Neural cell (in vitro differentiated cells): ENCODE data around the gene TRAF2. TPM values are rescaled to one million over a fixed set of nuclear protein-coding genes. Genes with fewer than 3 reads are reported as not detected.

Source experiments
- H2AFZ ChIP-seq: fragments of 200-600, 300-800 bp; sonication (generic), shearing (Covaris generic); 2 replicates; pipeline ENCODE4 v1.6.0; 2014; ENCODE audit warnings: low read depth, mild to moderate bottlenecking, antibody characterized with exemption, low read length, moderate library complexity
- H3F3A ChIP-seq: fragments of 200-600 bp; shearing (Covaris generic); 2 replicates; pipeline ENCODE4 v1.6.1; 2016; ENCODE audit warnings: mild to moderate bottlenecking, moderate library complexity, mixed read lengths, antibody characterized with exemption, low read length; ENCODE audit not compliant: insufficient read depth, poor library complexity, severe bottlenecking
- H3K27ac ChIP-seq: fragments of 200-600, 300-800 bp; sonication (generic), shearing (Covaris generic); 2 replicates; pipeline ENCODE4 v1.5.1; 2014; ENCODE audit warnings: mild to moderate bottlenecking, low read length, moderate library complexity
- H3K27me3 ChIP-seq: fragments of 300-800, 200-600 bp; sonication (generic), shearing (Covaris generic); 2 replicates; pipeline ENCODE4 v1.6.0; 2014; ENCODE audit warnings: mild to moderate bottlenecking, low read depth, low read length, moderate library complexity; ENCODE audit not compliant: insufficient read depth
- H3K36me3 ChIP-seq: fragments of 300-800, 200-600 bp; sonication (generic), shearing (Covaris generic); 2 replicates; pipeline ENCODE4 v1.5.1; 2014; ENCODE audit warnings: mild to moderate bottlenecking, antibody characterized with exemption, low read length, moderate library complexity; ENCODE audit not compliant: insufficient read depth
- H3K4me2 ChIP-seq: fragments of 300-800, 200-600 bp; sonication (generic), shearing (Covaris generic); 2 replicates; pipeline ENCODE4 v1.6.0; 2014; ENCODE audit warnings: mild to moderate bottlenecking, low read length
- H3K4me3 ChIP-seq: fragments of 300-800, 200-600 bp; sonication (generic), shearing (Covaris generic); 2 replicates; pipeline ENCODE4 v1.5.1; 2014; ENCODE audit warnings: mild to moderate bottlenecking, low read length, moderate library complexity
- H3K79me2 ChIP-seq: fragments of 200-600 bp; shearing (Covaris generic); replicated peaks from 2 replicates; pipeline ENCODE4 v1.6.0; 2014; ENCODE audit warnings: mild to moderate bottlenecking, low read length, moderate library complexity; ENCODE audit not compliant: insufficient read depth
- H3K9ac ChIP-seq: fragments of 300-800, 200-600 bp; sonication (generic), shearing (Covaris generic); 2 replicates; pipeline ENCODE4 v1.6.1; 2016; ENCODE audit warnings: mild to moderate bottlenecking, low read length, mixed read lengths
- H3K9me2 ChIP-seq: fragments of 200-600 bp; shearing (Covaris generic); 2 replicates; pipeline ENCODE4 v1.6.1; 2016; ENCODE audit warnings: mild to moderate bottlenecking, low read length, mixed read lengths; ENCODE audit not compliant: insufficient read depth
- H3K9me3 ChIP-seq: fragments of 200-600, 300-800 bp; sonication (generic), shearing (Covaris generic); 2 replicates; pipeline ENCODE4 v1.6.1; 2016; ENCODE audit warnings: mild to moderate bottlenecking, mixed run types, low read length, moderate library complexity, mixed read lengths
- H4K20me1 ChIP-seq: fragments of 200-600 bp; shearing (Covaris generic); 2 replicates; pipeline ENCODE4 v1.6.1; 2016; ENCODE audit warnings: mild to moderate bottlenecking, mixed run types; ENCODE audit not compliant: insufficient read depth
- EP300 ChIP-seq: fragments of 450-650 bp; conservative IDR thresholded peaks from 2 replicates; pipeline ENCODE4 v1.6.1; 2014; ENCODE audit warnings: antibody characterized with exemption, mild to moderate bottlenecking, moderate library complexity; ENCODE audit not compliant: poor library complexity, severe bottlenecking
- EZH2 ChIP-seq: fragments of 200-600, 300-800 bp; shearing (Covaris generic), sonication (generic); IDR thresholded peaks from 2 replicates; pipeline ENCODE4 v1.6.1; 2014; ENCODE audit warnings: antibody characterized with exemption, low read length, borderline replicate concordance, mild to moderate bottlenecking; ENCODE audit not compliant: insufficient read depth, poor library complexity, severe bottlenecking
- MXI1 ChIP-seq: fragments of 450-650 bp; conservative IDR thresholded peaks from 2 replicates; pipeline ENCODE4 v1.6.1; 2014; ENCODE audit warnings: antibody characterized with exemption, mild to moderate bottlenecking; ENCODE audit not compliant: poor library complexity, severe bottlenecking
- POLR2AphosphoS5 ChIP-seq: IDR thresholded peaks from 2 replicates; pipeline ENCODE4 v1.6.1; 2012
- RAD21 ChIP-seq: fragments of 450-650 bp; conservative IDR thresholded peaks from 2 replicates; pipeline ENCODE4 v1.6.1; 2014; ENCODE audit warnings: antibody characterized with exemption, mild to moderate bottlenecking, moderate library complexity
- SMC3 ChIP-seq: fragments of 450-650 bp; conservative IDR thresholded peaks from 2 replicates; pipeline ENCODE4 v1.6.1; 2014; ENCODE audit warnings: antibody characterized with exemption, mild to moderate bottlenecking, moderate library complexity; ENCODE audit not compliant: poor library complexity
- TAF1 ChIP-seq: IDR thresholded peaks from 2 replicates; pipeline ENCODE4 v1.6.1; 2012; ENCODE audit warnings: low read depth
- polyA plus RNA-seq: library from polyadenylated mRNA; depleted of rRNA; stranded (reverse); fragments of >200 nt; gene quantifications from 2 replicates; pipeline ENCODE4 v1.2.3, GENCODE V29; 2014
- TF ChIP-seq, protein P1 (sequence below): IDR thresholded peaks from 2 replicates; pipeline ENCODE4 v1.6.1; 2012; ENCODE audit warnings: borderline replicate concordance
- TF ChIP-seq, protein P2 (sequence below): fragments of 450-650 bp; IDR thresholded peaks from 2 replicates; pipeline ENCODE4 v1.5.1; 2014; ENCODE audit warnings: antibody characterized with exemption, mild to moderate bottlenecking, moderate library complexity; ENCODE audit not compliant: poor library complexity, severe bottlenecking

TRAF2 gene
- polyA plus RNA-seq, 1 donor from 2014 or later = 14.6 TPM

- Histone ChIP-seq H3K27ac (no peak overlapping the region), H3K36me3 (no peaks in the 10 kb centered on the region), H3K9me2 (no peaks in the 10 kb centered on the region), H3F3A (no peaks in the 10 kb centered on the region), H2AFZ (no peak overlapping the region), H3K27me3 (no peaks in the 10 kb centered on the region), H4K20me1 (no peaks in the 10 kb centered on the region), H3K4me3 (no peak overlapping the region), H3K4me2 (no peak overlapping the region), H3K9me3 (no peaks in the 10 kb centered on the region), H3K79me2 (no peaks in the 10 kb centered on the region), H3K9ac (no peak overlapping the region)
- TF ChIP-seq, protein P1, sequence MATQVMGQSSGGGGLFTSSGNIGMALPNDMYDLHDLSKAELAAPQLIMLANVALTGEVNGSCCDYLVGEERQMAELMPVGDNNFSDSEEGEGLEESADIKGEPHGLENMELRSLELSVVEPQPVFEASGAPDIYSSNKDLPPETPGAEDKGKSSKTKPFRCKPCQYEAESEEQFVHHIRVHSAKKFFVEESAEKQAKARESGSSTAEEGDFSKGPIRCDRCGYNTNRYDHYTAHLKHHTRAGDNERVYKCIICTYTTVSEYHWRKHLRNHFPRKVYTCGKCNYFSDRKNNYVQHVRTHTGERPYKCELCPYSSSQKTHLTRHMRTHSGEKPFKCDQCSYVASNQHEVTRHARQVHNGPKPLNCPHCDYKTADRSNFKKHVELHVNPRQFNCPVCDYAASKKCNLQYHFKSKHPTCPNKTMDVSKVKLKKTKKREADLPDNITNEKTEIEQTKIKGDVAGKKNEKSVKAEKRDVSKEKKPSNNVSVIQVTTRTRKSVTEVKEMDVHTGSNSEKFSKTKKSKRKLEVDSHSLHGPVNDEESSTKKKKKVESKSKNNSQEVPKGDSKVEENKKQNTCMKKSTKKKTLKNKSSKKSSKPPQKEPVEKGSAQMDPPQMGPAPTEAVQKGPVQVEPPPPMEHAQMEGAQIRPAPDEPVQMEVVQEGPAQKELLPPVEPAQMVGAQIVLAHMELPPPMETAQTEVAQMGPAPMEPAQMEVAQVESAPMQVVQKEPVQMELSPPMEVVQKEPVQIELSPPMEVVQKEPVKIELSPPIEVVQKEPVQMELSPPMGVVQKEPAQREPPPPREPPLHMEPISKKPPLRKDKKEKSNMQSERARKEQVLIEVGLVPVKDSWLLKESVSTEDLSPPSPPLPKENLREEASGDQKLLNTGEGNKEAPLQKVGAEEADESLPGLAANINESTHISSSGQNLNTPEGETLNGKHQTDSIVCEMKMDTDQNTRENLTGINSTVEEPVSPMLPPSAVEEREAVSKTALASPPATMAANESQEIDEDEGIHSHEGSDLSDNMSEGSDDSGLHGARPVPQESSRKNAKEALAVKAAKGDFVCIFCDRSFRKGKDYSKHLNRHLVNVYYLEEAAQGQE = no peak
- TF ChIP-seq POLR2AphosphoS5 (no peak), TAF1 (no peak)
Observed at GRCh38 chr9:136957901-136958300, 71.6 kb downstream of the TRAF2 start.

DNA sequence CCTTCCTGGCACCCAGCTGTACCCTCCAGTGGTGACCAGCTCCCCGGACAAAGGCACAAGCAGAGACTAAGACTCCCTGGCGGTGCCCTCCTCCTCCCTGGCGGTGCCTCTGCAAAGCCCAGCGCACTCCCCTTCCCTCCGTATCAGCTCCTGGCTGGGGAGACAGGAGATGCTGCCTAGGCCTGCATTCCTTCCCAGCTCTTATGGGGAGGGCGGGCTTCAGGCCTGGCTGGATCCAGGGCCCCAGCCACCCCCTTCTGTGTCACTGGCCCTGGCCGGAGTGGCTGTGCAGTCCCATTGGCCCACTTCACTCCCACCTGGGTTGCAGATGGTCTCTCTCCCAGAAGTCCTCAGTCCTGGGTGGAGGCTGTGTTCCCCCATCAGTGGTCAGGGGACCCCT is 72.2 kb downstream of the TRAF2 start:
- Histone ChIP-seq H3K36me3 (no peaks in the 10 kb centered on the region), H3K79me2 (no peaks in the 10 kb centered on the region), H3K9me3 (no peaks in the 10 kb centered on the region), H2AFZ (no peak overlapping the region), H3K9ac (no peak overlapping the region), H3F3A (no peaks in the 10 kb centered on the region), H3K4me3 (no peak overlapping the region), H3K27me3 (no peaks in the 10 kb centered on the region), H3K4me2 (no peak overlapping the region), H3K27ac (no peak overlapping the region), H3K9me2 (no peaks in the 10 kb centered on the region), H4K20me1 (no peaks in the 10 kb centered on the region)
- TF ChIP-seq, protein P2, sequence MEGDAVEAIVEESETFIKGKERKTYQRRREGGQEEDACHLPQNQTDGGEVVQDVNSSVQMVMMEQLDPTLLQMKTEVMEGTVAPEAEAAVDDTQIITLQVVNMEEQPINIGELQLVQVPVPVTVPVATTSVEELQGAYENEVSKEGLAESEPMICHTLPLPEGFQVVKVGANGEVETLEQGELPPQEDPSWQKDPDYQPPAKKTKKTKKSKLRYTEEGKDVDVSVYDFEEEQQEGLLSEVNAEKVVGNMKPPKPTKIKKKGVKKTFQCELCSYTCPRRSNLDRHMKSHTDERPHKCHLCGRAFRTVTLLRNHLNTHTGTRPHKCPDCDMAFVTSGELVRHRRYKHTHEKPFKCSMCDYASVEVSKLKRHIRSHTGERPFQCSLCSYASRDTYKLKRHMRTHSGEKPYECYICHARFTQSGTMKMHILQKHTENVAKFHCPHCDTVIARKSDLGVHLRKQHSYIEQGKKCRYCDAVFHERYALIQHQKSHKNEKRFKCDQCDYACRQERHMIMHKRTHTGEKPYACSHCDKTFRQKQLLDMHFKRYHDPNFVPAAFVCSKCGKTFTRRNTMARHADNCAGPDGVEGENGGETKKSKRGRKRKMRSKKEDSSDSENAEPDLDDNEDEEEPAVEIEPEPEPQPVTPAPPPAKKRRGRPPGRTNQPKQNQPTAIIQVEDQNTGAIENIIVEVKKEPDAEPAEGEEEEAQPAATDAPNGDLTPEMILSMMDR = no peak
- no peak for TF ChIP-seq RAD21
- TF ChIP-seq EZH2 = no peak
- TF ChIP-seq SMC3 = no peak
- TF ChIP-seq MXI1 = no peak
- no peak for TF ChIP-seq EP300
- no peak for TF ChIP-seq POLR2AphosphoS5
- TF ChIP-seq TAF1 = no peak
- TF ChIP-seq, protein P1 = no peak
